GM19035 (cell line): ENCODE data around the gene ZMIZ1.
"Not testable (repeated sequence)": the region's sequence is repeated elsewhere in the genome, so short reads cannot be mapped to it uniquely, and the experiment has no call there.

ENCODE experiments used
- ATAC-seq: cut with Tn5 transposase; IDR thresholded peaks from one replicate; pipeline ENCODE4 v1.9.1; 2021; ENCODE audit not compliant: unreplicated experiment

The ZMIZ1 gene

DNA sequence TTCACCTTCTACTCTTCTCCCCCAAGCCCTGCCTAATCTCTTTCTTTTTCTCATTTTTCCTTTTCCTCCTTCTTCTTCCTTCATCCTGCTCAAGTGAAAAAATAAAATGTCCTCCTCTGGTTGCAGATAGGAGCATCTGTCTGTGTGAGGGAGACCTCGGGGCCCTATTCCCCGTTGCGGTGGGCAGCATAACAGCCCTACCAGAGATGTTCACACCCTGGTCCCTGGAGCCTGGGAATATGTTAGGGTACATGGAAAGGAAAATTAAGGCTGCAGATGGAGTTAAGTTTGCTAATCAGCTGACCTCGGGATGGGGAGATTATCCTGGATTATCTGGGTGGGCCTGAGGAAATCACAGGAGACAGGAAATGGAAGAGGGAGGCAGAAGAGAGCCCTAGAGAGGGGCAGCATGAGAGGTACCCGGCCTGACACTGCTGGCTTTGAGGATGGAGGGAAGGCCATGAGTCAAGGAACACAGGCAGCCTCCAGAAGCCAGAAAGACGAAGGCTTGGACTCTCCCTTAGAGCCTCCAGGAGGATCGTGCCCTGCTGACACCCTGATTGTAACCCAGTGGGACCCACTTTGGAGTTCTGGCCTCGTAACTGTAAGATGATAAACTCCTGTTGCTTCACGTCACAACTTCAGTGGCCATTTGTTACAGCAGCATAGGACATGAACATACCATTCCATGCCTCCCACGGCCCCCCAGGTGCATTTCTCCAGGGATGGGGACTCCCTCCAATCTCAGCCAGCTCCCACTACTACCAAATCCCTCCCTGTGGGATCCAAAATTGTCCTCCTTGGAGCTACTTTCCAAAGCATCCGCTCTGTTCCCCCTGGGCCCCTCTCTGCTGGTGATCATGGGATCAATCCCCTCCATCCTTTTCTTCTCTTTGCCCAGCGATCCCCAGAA, 39.0 kb upstream of the ZMIZ1 start:
- no peak for ATAC-seq

DNA sequence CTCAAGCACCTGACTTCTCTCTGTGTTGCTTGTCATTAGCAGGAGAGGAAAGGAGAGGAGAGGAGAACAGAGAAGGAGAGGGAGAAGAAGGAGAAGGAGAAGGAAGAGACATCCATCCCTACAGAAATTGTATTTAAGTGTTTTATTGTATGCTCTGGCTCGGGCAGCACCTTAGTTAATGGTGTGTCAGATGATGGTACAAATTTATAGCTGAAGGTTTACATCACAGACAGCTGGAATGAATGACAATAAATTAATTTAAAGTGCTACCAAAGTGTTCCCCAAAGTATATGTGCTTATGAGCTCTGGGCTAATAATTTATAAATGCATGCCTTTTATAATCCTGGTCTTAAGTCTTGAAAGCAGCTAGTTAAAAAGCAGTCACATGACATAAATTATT, 38.1 kb upstream of the ZMIZ1 start:
- no peak for ATAC-seq

DNA sequence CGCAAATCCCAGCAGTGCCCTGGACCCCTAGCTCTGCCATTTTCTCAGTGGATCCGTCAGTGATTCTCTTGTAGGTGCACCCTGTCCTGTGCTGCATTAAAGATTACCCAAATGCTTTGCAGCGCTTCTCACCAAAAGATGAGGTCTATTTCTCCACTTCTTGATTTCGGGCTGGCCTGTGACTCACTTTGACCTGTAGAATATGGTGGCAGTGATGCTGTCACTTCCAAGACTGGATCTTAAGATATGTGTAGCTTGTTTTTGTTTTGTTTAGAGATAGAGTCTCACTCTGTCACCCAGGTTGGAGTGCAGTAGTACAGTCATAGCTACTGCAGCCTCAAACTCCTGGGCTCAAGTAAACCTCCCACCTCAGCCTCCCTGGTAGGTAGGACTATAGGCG, 37.0 kb upstream of the ZMIZ1 start:
- no peak for ATAC-seq

DNA sequence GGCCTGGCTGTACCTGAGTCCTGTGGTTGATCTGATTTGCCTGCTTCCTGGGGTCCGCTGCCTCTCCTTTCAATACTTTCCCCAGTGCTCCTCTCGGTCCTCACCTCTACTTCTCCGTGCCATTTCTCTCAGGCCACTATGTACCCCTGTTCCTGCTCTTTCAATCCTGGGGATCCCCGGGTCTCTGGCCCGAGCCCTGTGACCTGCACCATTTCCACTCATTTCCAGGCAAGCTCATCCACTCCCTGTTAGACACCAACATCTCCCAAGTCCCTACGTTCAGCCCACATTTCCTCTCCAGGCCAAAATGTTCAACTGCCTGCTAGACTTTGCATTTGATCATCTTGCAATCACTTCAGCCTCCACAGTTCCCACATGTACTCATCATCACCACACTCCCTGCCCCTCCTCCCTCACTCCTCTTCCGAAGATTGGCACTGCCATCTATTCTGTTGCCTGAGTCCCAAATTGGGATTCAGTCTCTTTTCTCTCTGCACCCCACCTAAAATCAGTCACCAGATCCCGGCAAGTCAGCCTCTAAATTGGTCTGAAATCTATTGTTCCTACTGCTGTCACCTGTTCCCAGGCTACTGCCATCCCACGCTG, 34.4 kb upstream of the ZMIZ1 start:
- no peak for ATAC-seq

DNA sequence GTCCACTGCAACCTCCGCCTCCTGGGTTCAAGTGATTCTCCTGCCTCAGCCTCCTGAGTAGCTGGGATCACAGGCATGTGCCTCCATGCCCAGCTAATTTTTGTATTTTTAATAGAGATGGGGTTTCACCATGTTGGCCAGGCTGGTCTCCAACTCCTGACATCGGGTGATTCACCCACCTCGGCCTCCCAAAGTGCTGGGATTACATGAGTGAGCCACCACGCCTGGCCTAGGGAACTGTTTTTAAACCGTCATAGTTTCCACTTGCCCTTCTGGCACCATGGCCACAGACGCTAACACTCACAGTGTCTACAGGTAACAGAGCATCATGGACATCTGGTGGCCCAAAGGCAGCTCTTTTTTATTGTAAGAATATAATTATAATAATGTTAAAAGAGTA, 32.4 kb upstream of the ZMIZ1 start:
- not testable (repeated sequence) for ATAC-seq

DNA sequence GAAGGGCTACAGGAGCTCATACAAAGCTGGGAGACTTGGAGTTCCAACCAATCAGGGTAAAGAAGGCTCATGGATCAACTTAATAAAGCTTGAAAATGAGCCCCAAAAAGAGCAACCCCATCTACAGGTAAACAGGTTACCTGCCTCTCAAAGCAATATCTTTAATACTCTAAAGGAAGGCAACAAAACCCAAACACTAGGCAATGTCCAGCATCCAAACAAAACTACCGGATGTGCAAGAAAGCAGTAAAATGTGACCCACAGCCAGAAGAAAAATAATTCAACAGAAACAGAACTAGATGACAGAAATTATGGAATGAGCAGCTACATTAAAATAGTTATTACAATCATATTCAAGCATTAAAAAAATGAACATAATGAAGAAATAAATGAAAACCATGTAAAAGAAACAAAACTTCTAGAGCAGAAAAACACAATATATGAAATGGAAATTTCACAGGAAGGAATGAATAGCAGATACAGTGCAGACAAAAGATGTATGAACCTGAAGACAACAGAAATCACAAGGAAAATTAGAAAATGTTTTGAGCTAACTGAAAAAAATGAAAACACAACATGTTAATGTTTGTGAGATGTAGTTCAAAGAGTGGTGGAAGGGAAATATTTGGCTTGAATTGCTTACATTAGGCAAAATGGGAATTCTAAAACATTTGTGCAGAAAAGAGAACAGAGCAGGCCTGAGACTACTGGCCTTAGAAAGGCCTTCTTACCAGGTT, 30.5 kb upstream of the ZMIZ1 start:
- ATAC-seq: no peak

DNA sequence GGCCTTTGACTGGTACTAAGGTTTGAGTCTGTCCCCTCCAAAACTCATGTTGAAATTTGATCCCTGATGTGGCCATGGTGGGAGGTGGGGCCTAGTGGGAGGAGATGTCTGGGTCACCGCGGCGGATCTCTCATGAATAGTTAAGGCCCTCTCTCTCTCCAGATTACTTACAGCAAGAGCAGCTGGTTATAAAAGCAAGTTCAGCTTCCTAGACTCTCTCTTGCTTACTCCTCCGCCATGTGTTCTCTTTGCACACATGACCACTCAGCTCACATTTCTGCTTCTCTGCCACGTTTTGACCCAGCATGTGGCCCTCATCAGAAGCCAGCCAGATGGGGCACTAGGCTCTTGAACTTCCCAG, 29.9 kb upstream of the ZMIZ1 start:
- ATAC-seq: no peak

DNA sequence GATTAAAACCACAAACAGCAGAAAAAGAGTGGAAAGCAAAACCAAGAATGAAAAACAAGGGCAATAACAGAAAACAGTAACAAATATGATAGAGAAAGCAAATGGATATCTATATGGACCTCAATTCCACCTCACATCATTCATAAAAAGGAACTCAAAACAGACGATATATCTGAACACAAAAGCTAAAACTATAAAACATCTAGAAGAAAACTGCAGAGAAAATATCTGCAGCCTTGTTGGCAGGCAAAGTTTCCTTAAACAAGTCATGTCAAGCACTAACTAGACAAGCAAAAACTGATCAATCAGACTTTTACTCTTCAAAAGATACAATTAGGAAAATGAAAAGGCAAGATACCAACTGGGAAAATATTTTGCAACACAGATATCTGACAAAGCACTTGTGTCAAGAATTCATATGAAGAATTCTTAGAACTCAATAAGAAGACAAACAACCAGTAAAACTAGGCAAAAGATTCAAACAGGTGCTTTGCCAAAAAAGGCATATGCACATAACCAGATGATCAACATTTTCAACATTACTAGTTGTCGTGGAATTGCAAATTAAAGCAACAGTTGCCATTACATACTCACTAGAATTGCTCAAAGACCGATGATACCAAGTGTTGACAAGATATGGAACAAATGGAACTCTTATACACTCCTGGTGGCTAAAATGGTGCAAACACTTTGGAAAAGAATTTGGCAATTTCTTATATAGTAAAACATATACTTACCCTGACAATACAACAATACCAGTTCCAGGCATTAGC, 25.9 kb upstream of the ZMIZ1 start:
- no peak for ATAC-seq

DNA sequence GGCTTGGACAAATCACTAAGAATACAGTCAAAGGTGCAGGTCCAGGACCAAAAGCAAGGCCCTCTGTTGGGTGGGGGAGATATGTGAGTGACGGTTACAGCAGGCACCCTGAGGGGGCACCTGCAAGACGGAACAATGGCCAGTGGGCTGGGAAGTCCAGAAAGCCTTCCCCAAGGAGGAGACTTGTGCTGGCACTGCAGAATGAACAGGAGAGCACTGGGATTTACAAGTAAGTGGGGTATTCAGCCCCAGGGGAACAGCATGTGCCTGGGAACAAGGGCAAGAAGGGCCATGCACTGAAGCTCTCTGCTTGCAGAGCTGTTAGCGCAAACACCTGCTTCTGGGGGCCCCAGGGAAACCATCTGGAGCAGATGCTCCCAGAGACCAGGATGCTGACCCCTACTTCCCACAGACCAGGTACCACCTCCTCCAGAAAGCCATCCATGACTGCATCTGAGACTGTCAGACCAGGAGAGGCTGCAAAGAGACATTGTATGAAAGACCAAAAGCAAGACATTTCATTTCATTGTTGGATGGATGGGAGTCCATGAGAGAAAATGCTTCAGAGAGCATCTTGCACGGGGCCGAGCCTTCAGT, 24.6 kb upstream of the ZMIZ1 start:
- no peak for ATAC-seq

DNA sequence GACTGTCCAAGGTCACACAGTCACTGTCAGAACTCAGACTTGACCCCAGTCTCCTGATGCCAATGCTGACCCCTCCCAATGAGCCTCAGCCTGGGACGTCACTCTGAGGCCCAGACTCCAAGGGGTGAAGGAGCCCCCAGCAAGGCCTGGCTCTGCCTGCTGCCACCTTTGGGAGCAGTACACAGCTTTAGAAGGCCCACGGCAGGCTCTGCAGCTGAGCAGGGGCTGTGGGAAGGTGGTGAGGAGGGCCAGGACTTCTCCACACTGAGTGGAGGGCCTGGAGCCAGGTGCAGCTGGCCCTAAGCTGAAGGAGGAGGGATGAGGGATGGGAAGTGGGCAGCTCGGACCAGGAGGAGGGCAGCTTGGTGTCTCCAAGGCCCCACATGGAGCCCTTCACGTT, 23.9 kb upstream of the ZMIZ1 start:
- ATAC-seq: no peak

DNA sequence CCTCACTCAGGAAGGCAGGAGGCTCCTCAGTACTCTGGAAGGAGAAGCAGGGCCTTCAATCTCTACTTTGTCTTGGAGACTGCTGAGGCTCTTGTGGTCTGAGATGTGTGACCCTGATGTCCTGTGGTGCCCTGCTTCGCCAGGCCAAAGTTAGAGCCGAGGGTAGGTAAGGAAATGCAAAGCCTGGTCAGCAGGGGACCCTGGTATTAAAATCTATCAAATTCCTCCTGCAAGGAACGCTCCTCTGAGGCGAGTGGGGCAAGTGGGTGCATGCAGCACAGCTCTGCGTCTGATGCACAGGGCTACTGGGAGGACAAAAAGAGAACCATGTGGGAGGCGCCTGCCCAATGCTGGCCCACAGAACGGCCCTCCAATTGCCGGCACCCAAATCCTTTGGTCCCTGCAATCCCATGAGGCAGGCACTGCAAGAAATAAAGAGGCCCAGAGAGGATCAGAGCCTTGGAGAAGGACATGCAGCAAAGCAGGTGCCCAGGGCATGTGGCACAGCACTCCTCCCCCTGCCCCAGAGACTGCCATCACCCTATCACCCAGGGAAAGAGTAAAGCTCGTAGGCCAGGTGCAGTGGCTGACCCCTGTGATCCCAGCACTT, 23.1 kb upstream of the ZMIZ1 start:
- ATAC-seq: no peak

DNA sequence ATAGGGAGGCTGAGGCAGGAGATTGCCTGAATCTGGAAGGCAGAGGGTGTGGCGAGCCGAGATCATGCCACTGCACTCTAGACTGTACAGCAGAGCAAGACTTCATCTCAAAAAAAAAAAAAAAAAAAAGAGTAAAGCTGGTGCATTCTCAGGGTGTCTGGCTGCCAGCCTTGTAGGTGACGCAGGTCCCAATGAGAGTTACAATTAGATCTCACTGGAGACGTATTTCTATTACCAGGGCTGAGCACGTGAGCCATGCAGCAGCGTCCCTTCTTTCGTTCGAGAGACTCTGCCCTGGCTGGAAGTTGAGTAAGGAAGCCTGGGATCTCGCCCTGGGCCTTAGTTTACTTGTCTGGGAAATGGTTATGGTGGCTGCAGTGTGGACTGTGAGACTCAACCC, 22.4 kb upstream of the ZMIZ1 start:
- no peak for ATAC-seq

DNA sequence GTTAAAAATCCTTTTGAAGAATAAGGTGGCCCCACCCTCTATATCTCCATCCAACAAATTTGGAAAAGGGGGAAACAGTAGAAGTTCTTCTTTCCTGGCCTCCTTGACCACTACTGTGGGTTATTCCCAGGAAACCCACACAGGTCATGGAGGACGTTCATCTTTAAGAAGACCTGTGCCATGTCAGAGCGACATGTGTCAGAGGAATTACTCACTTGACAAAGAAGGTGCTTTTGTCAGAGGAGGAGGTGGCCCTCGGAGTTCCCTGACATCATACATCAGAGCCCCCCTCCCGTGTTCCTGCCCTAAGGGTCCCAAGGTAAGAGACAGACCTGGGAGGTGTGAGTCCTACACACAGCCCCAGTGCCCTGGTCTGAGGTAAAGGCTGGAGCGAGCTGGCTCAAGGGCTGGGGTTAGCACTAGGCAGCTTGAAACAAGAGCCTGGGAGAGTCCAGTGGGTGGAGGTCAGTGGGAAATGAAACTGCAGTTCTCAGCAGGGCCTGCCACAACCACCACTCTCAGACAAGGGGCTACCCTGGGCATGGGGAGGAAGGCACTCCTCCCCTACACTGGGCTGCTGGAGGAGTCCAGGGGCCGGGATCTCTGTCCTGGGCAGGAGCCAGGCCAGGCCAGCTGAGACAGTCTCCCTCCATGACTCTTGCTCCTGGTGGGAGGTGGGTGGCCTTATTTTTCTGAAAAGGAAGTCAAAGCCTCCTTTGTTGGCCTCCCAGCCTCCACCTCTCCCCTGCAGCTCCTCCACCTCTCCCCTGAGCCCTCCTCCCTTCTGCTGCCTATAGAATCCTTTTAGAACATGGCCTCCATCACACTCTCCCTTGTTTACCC, 21.8 kb upstream of the ZMIZ1 start:
- no peak for ATAC-seq

DNA sequence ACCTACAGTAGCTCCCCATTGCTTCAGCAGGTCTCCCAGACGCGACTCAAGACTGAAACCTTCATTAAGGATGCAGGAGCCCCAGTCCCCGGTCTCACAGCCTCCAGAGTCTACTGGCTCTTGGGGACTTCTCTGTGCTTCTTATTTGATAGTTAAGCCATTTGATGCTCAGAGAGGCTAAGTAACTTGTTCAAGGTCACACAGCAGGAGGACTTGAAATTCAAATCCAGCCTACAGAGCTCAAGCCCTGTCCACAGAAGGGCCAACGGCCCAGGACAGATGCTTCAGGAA, 21.2 kb upstream of the ZMIZ1 start:
- ATAC-seq: no peak

DNA sequence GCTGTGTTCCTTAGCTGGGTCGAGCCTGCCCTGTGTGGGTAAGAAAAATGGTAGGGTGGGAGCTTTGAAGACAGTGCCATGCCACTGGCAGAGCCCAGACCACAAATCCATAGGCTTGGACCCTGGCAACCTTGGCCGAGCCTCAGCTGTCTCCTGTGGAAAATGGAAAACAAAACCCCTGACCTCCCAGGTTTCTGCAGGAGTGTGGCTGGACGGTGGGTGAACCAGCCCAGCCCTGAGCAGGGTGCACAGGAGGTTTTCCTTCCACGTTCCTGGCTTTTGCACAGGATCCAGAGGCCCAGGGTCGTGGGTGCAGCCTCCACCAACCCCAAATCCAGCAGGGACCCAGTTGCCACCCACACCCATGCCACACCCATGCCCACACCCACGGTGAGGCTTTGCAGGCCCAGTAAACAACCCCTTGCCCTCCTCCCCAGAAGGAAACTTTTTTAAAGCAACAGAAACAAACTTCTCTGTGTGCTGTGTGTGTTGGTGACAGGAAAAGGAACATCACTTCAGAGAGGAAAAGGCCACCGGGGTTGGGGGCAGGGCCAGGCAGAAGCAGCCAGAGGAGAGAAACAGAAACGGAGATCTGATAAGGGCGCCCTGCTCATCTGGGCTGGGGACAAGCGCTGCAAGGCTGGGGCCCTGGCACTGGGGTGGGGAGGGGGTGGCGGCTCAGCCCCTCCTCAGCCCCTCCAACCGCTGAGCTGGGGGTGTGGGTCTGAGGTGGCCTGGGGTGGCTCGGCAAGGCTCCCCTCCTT, 20.7 kb upstream of the ZMIZ1 start:
- no peak for ATAC-seq

DNA sequence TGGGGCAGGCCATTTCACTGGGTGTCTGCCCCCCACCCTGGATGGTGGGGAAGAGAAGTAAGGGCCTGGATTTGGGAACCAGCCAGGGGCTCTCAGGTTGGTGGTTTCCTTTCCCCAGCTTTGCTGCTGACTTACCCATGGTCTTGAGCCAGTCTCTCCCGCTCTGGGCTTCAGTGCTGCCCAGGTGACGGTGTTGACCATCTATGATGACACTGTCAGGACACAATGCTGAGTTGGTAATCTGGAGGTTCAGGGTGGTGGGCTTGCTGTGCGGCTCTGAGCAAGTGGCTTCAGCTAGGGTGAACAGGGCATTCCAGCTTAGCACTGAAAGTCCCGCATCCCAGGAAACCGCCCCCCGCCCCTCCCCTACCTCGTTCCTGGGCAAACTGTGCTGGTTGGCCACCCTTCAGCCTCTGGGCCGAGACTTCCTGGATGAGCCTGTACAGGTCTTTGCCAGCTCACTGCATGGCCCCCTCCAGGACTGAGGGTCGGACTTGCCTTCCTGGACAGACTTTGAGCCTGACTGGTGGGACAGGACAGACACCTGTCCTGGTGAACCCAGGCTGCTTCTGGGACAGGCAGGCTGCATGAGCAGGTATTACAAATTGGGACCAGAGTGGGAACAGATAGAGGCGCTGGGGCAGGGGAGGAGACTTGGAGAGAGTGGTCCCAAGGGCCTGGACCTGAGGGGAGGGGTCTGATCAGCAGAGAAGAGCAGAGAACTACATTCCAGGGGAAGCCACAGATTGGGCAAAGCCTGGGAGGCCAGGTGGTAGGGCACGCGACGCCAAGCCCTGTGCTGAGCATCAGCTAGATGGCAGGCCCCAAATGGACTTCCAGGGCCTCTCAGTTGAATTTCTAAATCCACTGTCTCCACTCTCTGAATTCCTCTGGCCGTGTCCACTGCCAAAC, 19.9 kb upstream of the ZMIZ1 start:
- ATAC-seq: no peak

DNA sequence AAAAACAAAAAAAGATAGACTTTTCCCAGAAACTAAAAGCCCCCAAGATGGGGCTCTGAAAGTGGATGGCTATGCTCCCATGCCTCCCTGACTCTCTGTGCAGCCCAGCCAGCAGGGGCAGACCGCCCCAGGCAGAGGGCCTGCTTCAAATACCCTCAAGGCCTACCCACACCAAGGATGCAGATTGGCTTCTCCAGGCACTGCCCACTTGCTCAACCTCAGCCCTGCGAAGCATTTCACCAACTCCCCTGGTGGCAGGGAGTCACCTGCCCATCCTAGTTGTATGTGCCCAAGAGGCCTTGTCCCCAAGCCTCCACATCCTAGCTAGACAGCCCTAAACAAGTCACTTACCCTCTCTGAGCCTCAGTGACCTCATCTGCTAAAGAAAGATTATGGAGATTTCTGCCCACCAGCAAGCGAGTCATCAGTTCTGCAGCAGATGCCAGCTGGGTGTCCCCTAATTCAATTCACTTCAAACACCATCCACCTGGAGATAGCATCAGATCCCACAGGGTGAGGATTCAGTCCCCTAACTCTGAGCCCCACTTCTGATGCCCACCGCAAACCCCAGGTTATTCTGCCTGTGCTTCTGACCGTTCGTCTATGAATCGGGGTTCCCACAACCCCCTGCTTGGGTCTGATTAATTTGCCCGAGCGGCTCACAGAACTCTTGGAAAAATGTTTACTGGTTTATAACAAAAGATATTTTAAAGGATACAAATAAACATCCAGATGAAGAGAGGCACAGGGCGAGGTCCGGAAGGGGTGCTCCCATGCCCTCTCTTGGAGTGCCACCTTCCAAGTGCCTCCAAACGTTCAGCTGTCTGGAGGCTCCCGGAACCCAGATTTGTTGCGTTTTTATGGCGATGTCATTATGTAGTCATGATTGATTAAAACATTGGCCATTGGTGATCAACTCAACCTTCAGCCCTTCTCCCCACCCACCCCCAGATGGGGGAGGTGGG, 18.6 kb upstream of the ZMIZ1 start:
- no peak for ATAC-seq
